GM21447 (cell line): ENCODE results near the gene ADARB1.

ENCODE experiments used
- ATAC-seq: cut with Tn5 transposase; IDR thresholded peaks from one replicate; pipeline ENCODE4 v1.9.1; 2021; ENCODE audit not compliant: unreplicated experiment

Gene ADARB1

GRCh38 chr21:45163413-45164123, 89.2 kb downstream of the ADARB1 start:
- no peak for ATAC-seq

GRCh38 chr21:45164124-45164511, 89.7 kb downstream of the ADARB1 start:
- ATAC-seq = no peak

GRCh38 chr21:45164838-45165237, 90.5 kb downstream of the ADARB1 start:
- no peak for ATAC-seq

- no peak for ATAC-seq
Measured at GRCh38 chr21:45166931-45167330, 92.6 kb downstream of the ADARB1 start.

GRCh38 chr21:45167796-45168222, 93.4 kb downstream of the ADARB1 start:
- no peak for ATAC-seq

GRCh38 chr21:45168522-45168921, 94.1 kb downstream of the ADARB1 start:
- ATAC-seq = no peak

- no peak for ATAC-seq
Measured at GRCh38 chr21:45169001-45169400, 94.6 kb downstream of the ADARB1 start.

- no peak for ATAC-seq
Measured at GRCh38 chr21:45169682-45170081, 95.3 kb downstream of the ADARB1 start.

- ATAC-seq = no peak
Measured at GRCh38 chr21:45170987-45171386, 96.6 kb downstream of the ADARB1 start.

- no peak for ATAC-seq
Measured at GRCh38 chr21:45172420-45172819, 98.0 kb downstream of the ADARB1 start.

GRCh38 chr21:45175326-45176095, 101.1 kb downstream of the ADARB1 start:
- no peak for ATAC-seq

GRCh38 chr21:45176141-45176540, 101.8 kb downstream of the ADARB1 start:
- no peak for ATAC-seq

GRCh38 chr21:45177039-45177438, 102.7 kb downstream of the ADARB1 start:
- no peak for ATAC-seq

GRCh38 chr21:45178070-45178608, 103.8 kb downstream of the ADARB1 start:
- no peak for ATAC-seq

GRCh38 chr21:45178971-45179370, 104.6 kb downstream of the ADARB1 start:
- no peak for ATAC-seq

- no peak for ATAC-seq
Measured at GRCh38 chr21:45179568-45180245, 105.3 kb downstream of the ADARB1 start.

- no peak for ATAC-seq
Measured at GRCh38 chr21:45180246-45180599, 105.8 kb downstream of the ADARB1 start.

GRCh38 chr21:45182958-45183357, 108.6 kb downstream of the ADARB1 start:
- no peak for ATAC-seq

GRCh38 chr21:45183852-45184251, 109.5 kb downstream of the ADARB1 start:
- ATAC-seq = no peak

GRCh38 chr21:45184869-45185268, 110.5 kb downstream of the ADARB1 start:
- ATAC-seq = no peak

- no peak for ATAC-seq
Measured at GRCh38 chr21:45186709-45187108, 112.3 kb downstream of the ADARB1 start.

GRCh38 chr21:45187646-45188045, 113.3 kb downstream of the ADARB1 start:
- ATAC-seq = no peak
